Renal pelvis (tissue), 4 donors: ENCODE results near the gene DUSP2. TPM values are rescaled to one million over a fixed set of nuclear protein-coding genes. Genes with fewer than 3 reads are reported as not detected.
"Not testable (repeated sequence)": the region's sequence is repeated elsewhere in the genome, so short reads cannot be mapped to it uniquely, and the experiment has no call there.

Source experiments
- DNase-seq: peaks from one replicate; pipeline ENCODE4 v3.0.0-alpha.2; 2013
- polyA plus RNA-seq, 3 donors: library from polyadenylated mRNA; unstranded; fragments of 120-200 nt; gene quantifications; one replicate each; pipeline ENCODE4 v1.2.1, GENCODE V29; 2013; ENCODE audit not compliant: insufficient read length in 3 of 3

Gene DUSP2
- polyA plus RNA-seq, 3 donors, result 3.1 to 4.9 (median 3.7) TPM

DNA sequence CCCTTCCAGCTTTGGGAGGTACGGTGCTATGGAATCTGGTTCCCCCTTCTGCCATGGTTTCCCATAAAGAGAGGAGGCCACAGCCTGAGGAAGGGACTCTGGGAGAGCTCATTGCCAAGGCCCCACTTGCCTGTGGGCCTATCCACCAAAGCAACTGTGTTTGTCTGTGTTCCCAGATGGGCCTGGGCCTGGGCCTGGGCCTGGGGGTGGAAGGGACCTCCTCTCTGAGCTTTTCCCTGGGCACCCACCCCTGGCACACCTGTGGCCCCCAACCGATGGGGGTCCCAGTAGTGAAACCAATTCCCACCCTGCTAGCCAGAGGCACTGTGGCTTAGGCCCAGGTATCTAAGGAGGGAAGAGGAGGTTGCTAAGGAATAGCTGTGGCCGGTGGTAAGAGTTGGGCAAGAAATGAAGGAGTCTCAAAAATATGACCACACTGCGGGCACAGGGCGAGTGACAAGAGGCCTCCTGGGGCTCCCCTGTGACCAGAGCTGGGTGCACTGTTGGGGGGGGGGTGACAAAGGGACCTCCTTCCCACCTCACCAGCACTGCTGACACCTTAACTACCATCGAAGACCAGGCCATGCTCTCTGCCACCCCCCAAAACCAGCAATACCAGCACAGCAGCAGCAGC, 4.9 kb upstream of the DUSP2 start:
- no peak for DNase-seq

DNA sequence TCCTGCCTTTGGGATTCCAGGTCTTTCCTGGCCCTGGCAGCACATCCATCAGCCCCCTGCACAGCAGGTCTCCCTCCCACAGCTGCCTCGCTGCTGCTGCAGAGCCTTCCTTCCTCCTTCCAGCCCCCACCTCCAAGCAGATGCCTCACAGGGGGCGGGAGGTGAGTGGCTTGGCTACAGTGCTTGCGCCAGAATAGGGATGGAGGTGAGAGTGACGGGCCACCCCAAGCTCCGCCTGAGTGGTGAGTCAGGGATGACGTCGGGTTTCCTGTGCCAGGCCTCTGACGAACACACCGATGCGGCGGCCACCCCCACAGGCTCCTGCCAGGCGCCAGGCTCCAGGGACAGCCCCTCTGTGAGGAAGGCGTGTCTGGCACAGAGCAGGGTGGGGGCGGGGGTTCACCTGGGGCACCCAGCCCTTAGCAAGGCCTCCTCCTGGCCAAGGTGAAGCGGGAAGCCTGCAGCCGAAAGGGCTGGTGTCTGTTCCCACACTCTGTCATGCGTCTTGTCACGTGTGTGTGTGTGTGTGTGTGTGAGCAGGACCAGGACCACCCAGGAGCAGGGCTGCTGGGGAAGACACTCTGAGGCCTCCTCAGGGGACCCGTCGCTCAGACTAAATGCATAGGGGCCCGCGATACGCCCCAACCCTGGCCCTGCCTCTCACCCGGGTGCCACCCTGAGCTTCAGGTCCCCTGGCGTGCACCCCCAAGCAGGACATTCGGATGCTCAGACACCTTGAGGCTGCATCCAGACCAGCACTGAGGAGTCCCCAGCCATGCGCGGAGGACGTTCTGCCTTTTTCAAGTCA, 3.4 kb upstream of the DUSP2 start:
- peak; percentile 80 for DNase-seq

GRCh38 chr2:96147593-96148201, 2.5 kb upstream of the DUSP2 start:
- DNase-seq, result no peak

GRCh38 chr2:96146881-96147592, 1.8 kb upstream of the DUSP2 start:
- DNase-seq, result no peak

GRCh38 chr2:96146153-96146880, 1.1 kb upstream of the DUSP2 start:
- no peak for DNase-seq

GRCh38 chr2:96145848-96146152, 560 bp upstream of the DUSP2 start:
- DNase-seq, result no peak

DNA sequence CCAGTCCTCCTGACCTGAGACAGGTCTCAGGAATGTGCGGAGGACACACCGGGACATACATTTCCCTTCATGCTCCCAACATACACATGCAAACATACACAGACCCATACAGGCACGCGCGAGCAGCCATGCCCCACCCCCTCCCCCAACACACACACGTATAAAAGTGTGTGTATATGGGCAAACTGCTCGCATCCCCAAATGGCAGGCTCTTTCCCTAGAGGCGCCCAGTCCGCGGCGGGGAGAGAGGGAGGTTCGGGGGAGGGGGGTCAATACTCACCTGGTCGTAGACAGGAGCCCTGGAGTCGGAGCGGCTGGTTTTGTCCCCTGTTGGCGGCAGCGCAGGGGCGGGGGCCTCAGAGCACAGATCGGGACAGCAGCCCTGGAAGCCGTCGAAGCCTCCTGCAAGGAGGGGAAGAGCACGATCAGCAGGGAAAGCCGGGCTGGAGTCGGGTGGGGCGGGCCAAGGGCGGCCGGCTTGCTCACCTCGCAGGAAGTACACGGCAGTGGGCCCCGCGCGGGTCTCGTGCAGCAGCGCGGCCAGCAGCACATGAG, 682 bp downstream of the DUSP2 start:
- no peak for DNase-seq

- DNase-seq, result no peak
These were observed 1.3 kb downstream of the DUSP2 start for GRCh38 chr2:96143848-96144480.

GRCh38 chr2:96143231-96143847, 1.9 kb downstream of the DUSP2 start:
- DNase-seq, result no peak

DNA sequence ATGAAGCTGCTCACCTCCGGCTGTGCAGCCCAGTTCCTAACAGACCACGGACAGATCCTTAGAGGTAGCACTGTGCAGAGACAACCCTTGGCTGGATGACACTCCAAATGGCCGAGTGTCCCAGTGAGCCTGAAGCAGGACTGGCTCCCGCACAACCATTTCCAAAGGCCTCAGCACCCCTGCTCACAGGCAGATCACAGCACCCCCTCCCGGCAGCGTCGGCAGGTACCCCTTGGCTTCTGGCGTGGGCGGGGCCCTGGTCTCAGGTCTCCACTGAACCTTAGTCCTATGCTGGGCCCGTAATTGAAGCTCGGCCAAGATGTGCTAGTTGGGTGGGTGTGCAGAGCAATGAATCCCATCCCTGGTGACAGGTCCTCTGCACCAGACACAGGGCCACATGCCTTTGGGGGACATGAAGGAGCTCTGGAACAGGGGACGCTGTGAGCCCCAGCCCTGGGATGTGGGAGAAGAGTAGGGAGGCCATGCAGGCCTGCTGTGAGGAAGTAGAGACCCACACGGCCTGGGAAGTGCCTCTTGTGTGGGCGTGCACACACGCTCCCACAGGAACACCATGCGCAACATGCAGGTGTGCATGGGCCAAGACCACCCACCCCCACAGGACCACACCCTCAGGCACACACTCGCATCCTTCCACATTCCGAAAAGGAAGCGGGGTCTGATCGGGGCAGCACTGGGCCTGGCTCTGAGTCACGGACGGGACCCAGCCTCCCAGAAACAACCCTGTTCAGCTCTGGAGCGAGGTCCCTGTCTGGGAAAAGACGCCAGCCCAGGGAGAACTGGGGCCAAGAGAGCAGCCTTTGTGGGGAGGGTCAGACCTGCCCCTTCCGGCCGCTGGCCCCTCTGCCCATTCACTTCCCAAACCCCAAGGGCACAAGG, 2.8 kb downstream of the DUSP2 start:
- DNase-seq, result no peak

GRCh38 chr2:96141624-96141967, 3.6 kb downstream of the DUSP2 start:
- not testable (repeated sequence) for DNase-seq

DNA sequence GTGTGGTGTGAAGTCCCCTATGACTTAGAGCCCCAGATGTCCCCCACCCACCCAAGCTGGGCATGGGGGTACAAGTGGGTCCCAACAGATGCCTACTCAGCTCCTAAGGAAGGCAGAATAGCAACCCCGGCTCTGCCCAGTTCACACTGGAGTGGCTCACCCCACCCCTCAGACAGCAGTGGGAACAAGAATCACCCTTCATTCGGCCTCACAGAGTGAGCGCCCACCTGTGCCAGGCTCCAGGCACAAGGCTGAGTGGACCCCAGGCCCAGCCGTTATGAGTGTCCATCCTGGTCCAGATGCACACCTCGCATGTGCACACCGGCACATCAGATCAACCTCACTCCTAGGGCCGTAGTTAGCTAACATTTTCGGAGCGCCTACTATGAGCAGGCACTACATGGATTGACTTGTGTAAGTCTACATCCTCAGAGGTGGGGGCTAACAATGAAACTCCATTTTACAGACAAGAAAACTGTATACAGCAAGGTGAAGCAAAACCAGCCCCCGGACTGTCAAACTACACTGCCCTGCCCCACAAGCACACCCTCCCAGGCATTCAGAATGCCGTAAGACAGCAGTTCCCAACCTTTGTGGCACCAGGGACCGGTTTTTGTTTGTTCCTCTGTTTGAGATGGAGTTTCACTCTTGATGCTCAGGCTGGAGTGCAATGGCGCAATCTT, 4.2 kb downstream of the DUSP2 start:
- no peak for DNase-seq

DNA sequence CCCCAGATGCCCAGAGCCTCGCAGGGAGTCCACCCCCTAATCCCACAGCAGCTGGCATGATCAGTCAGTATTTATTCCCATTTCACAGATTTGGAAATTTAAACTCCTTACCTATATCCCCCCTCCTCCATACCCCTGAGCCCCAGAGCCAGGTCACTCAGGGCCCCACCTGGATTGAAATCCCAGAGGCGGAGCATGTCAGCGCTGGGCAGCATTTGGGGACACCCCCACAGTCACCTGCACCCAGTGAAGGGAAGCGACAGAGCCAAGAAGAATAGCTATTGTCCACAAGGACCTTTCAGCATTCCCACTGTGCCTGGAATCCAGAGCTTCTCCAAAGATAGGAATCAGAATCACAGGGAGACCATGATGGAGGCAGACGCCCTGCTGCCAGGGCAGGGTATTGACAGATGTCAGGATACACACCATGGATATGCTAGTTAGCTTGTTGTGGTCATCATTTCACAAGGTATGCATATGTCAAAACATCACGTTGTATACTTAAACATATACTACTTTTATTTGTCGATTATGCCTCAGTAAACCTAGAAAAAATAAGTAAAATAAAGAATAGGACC, 6.0 kb downstream of the DUSP2 start:
- no peak for DNase-seq

DNA sequence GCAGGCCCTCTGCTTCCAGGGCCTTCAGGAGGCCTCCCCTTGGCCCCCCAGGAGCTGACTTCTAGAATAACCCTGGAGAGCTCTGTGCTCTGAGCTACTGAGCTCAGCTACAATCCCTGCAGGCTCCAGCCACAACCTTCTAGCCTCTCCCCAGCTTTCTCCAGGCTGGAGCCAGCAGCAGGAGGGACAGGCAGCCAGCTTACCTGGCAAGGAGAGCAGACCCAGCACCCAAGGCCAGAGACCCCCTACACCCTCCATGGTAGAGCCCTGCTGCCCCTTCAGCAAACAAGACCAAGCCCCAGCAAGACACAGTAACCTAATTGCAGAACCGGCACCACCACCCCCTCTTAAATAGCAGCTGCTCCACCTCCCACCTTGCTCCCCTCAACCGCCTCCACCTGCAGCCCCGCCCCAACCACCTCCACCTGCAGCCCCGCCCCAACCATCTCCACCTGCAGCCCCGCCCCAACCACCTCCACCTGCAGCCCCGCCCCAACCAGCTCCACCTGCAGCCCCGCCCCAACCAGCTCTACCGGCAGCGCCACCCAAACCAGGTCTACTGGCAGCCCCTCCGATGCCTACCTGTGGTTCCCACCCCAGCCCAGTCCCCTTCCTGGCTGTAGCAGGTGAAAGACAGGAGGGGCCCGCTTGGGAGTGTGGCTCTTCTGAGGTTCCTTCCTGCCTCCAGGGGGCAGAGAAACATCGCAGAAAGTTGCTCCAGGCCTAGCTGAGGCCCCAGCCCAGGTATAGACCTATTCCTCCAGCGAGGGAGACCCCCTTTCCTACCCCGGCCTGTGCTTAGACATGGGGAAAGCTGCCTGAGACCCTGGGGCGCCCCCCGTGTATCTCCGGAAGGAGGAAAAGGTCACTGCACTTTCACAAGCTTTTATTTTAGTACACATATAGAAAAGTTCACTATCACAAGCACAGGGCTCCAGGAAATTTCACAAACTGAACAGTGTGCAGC, 6.8 kb downstream of the DUSP2 start, which contains the start of gene ASTL:
Gene ASTL (minus strand): TSS at position 324 of the 967 bp plus-strand sequence. CDS start 66 bp downstream, at position 258.
- no peak for DNase-seq

GRCh38 chr2:96137321-96138178, 7.7 kb downstream of the DUSP2 start:
- no peak for DNase-seq

DNA sequence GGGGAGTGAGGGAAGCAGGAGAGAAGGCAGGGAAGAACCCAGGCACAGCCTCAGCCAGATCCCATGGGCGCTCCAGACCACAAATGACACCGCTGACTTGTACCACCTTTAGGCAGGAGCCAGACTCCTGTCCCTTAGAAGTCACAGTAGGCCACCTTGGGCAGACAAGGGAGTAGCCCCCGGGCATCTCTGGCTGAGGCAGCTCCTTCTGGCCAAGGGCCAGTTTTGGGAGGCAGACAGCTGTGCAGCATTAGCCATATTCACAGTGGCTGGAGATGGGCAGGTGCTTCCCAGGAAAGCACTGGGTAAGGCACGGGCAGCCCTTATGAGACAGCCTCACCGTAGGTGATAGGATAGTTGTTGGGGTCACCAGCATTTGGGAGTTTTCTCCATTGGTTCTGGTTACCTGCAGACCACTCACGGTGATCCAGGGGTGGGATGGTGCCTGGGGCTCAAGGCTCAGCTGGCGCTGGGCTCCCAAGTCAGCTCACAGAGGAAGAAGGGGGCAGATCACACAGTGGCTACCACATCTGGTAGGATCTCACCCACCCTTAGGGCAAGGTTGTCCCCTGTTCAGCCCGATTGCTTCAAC, 9.0 kb downstream of the DUSP2 start:
- no peak for DNase-seq
